Raji (cell line): ENCODE results near the gene GSTA5.
"Not testable (repeated sequence)": the region's sequence is repeated elsewhere in the genome, so short reads cannot be mapped to it uniquely, and the experiment has no call there.

Experiments
- POLR2A ChIP-seq: IDR thresholded peaks from 2 replicates; pipeline ENCODE4 v1.6.1; 2011; ENCODE audit warnings: low read depth, low read length, control low read depth; ENCODE audit not compliant: insufficient read depth

Gene GSTA5

GRCh38 chr6:52839124-52840055, 1.2 kb downstream of the GSTA5 start:
- TF ChIP-seq POLR2A, result no peak

- no peak for TF ChIP-seq POLR2A
Measured at GRCh38 chr6:52834481-52834880, 6.1 kb downstream of the GSTA5 start.

GRCh38 chr6:52829046-52829817, 11.4 kb downstream of the GSTA5 start:
- TF ChIP-seq POLR2A, result no peak

- no peak for TF ChIP-seq POLR2A
Measured at GRCh38 chr6:52826513-52826912, 14.1 kb downstream of the GSTA5 start.

GRCh38 chr6:52821842-52822241, 18.8 kb downstream of the GSTA5 start:
- no peak for TF ChIP-seq POLR2A

- TF ChIP-seq POLR2A, result no peak
Measured at GRCh38 chr6:52820198-52820597, 20.4 kb downstream of the GSTA5 start.

- TF ChIP-seq POLR2A, result no peak
Measured at GRCh38 chr6:52815167-52816092, 25.2 kb downstream of the GSTA5 start.

GRCh38 chr6:52808660-52809059, 32.0 kb downstream of the GSTA5 start:
- no peak for TF ChIP-seq POLR2A

GRCh38 chr6:52803668-52804255, 36.9 kb downstream of the GSTA5 start, which contains the start of gene GSTA1:
GSTA1 (minus strand) TSS chr6:52803816; CDS start chr6:52799267, 4,549 bp downstream.
- TF ChIP-seq POLR2A, result not testable (repeated sequence)

GRCh38 chr6:52802806-52803205, 37.8 kb downstream of the GSTA5 start:
- no peak for TF ChIP-seq POLR2A

GRCh38 chr6:52801188-52801841, 39.3 kb downstream of the GSTA5 start:
- TF ChIP-seq POLR2A, result no peak

- TF ChIP-seq POLR2A, result no peak
Measured at GRCh38 chr6:52790861-52791260, 49.8 kb downstream of the GSTA5 start.

GRCh38 chr6:52788478-52788877, 52.1 kb downstream of the GSTA5 start:
- TF ChIP-seq POLR2A, result no peak

- TF ChIP-seq POLR2A, result no peak
Measured at GRCh38 chr6:52787917-52788316, 52.7 kb downstream of the GSTA5 start.

- no peak for TF ChIP-seq POLR2A
Measured at GRCh38 chr6:52786249-52786956, 54.2 kb downstream of the GSTA5 start.
